T-cell (primary cell): ENCODE results near the gene TTF2. TPM values are rescaled to one million over a fixed set of nuclear protein-coding genes. Genes with fewer than 3 reads are reported as not detected.

Source experiments
- ATAC-seq, 4 experiments: fragments of 200-7000 bp in 3 of 4; fragments of 150-1000 bp in 1 of 4; cut with Tn5 transposase; replicated peaks in 1 of 4; 1 replicate in 3 of 4; 2 replicates in 1 of 4; pipeline ENCODE4 v1.10.0; 2021; ENCODE audit warnings: moderate library complexity in 3 of 4, mild to moderate bottlenecking in 2 of 4, moderate number of reproducible peaks in 1 of 4
- CTCF ChIA-PET, 2 donors: fragments of 300-600 bp; sonication (Branson Sonifier 250); formaldehyde crosslinking; loops; one replicate each; lab custom pipeline; 2022; ENCODE audit warnings: antibody characterized with exemption in 2 of 2; lab: Charles Lee
- POLR2A ChIA-PET, 2 donors: fragments of 300-600 bp; sonication (Branson Sonifier 250); formaldehyde crosslinking; loops; one replicate each; lab custom pipeline; 2022; ENCODE audit warnings: antibody characterized with exemption in 2 of 2; lab: Charles Lee
- DNase-seq, 35 experiments: peaks; one replicate each; pipeline versions ENCODE4 v3.0.0 to v3.0.0-alpha.2; 2013 to 2023
- H3K27ac ChIP-seq: one replicate; pipeline ENCODE4 v1.5.1; 2013; ENCODE audit warnings: low read length
- H3K27me3 ChIP-seq, 2 experiments: replicated peaks in 1 of 2; 1 replicate in 1 of 2; 2 replicates in 1 of 2; pipeline versions ENCODE4 v1.6.1 to v1.7.0; 2013; ENCODE audit warnings: low read length in 1 of 2, mixed read lengths in 1 of 2; ENCODE audit not compliant: control insufficient read depth in 2 of 2, insufficient read depth in 2 of 2; ENCODE audit errors: extremely low read depth in 1 of 2
- H3K36me3 ChIP-seq, 2 donors: 1 replicate in 1 of 2; 2 replicates in 1 of 2; pipeline versions ENCODE4 v1.6.1 to v1.7.0; 2013; ENCODE audit warnings: low read length in 1 of 2; ENCODE audit not compliant: control insufficient read depth in 2 of 2, insufficient read depth in 1 of 2; ENCODE audit errors: extremely low read depth in 1 of 2
- H3K4me1 ChIP-seq, 2 experiments: 1 replicate in 1 of 2; 2 replicates in 1 of 2; pipeline versions ENCODE4 v1.6.1 to v1.7.0; 2013; ENCODE audit warnings: low read length in 2 of 2, mixed read lengths in 1 of 2; ENCODE audit not compliant: insufficient read depth in 2 of 2, control insufficient read depth in 1 of 2; ENCODE audit errors: extremely low read depth in 1 of 2
- H3K4me3 ChIP-seq, 2 donors: 1 replicate in 1 of 2; 2 replicates in 1 of 2; pipeline versions ENCODE4 v1.5.1 to v1.7.0; 2013; ENCODE audit warnings: mild to moderate bottlenecking in 2 of 2, low read length in 1 of 2, moderate library complexity in 1 of 2; ENCODE audit not compliant: control insufficient read depth in 1 of 2; ENCODE audit errors: extremely low read depth in 1 of 2
- H3K9me3 ChIP-seq: 2 replicates; pipeline ENCODE4 v1.7.0; 2013
- H3K27ac Mint-ChIP-seq, 2 donors: one replicate each; pipeline ENCODE4 v1.8.0; 2020 to 2021; ENCODE audit warnings: mild to moderate bottlenecking in 2 of 2, mixed read lengths in 2 of 2
- H3K27me3 Mint-ChIP-seq, 2 donors: one replicate each; pipeline ENCODE4 v1.8.0; 2021 to 2022; ENCODE audit warnings: mixed read lengths in 2 of 2
- H3K36me3 Mint-ChIP-seq: one replicate; pipeline ENCODE4 v1.8.0; 2021; ENCODE audit warnings: mixed read lengths
- H3K4me1 Mint-ChIP-seq, 3 donors: one replicate each; pipeline ENCODE4 v1.8.0; 2020 to 2022; ENCODE audit warnings: mixed read lengths in 3 of 3, mild to moderate bottlenecking in 1 of 3
- H3K4me3 Mint-ChIP-seq, 3 donors: one replicate each; pipeline ENCODE4 v1.8.0; 2020 to 2022; ENCODE audit warnings: mild to moderate bottlenecking in 3 of 3, mixed read lengths in 3 of 3, moderate library complexity in 3 of 3
- H3K9me3 Mint-ChIP-seq, 3 donors: one replicate each; pipeline ENCODE4 v1.8.0; 2020 to 2022; ENCODE audit warnings: mixed read lengths in 3 of 3
- WGBS: methylation state at CpG from one replicate; pipeline ENCODE4 v1.1.5; 2013; ENCODE audit warnings: missing lambda C conversion rate; ENCODE audit not compliant: insufficient coverage; 5-methylcytosine and 5-hydroxymethylcytosine counted together
- total RNA-seq, 35 experiments: library from RNA in 6 of 35; stranded (reverse) in 6 of 35; fragments of 120-200 nt in 1 of 35; gene quantifications; one replicate each; pipeline versions ENCODE4 v1.2.1 to v1.2.4 and lab custom pipeline; 2013 to 2026

The TTF2 gene
- total RNA-seq, 5 donors from 2014 or later (not counting 1 experiment from before 2014, with no cell fraction given), result 26.7 to 37.1 (median 33.8) TPM

GRCh38 chr1:117037802-117038201 is 22.3 kb upstream of the TTF2 start:
- WGBS, result no CpG with 5 or more reads among the region's 1 CpG
- Histone ChIP-seq H3K4me1 (no peaks in the 10 kb centered on the region), H3K4me3 (no peak overlapping the region), H3K36me3 (no peaks in the 10 kb centered on the region), H3K27me3 (no peaks in the 10 kb centered on the region), H3K27ac (no peak overlapping the region), H3K9me3 (no peaks in the 10 kb centered on the region)
- H3K9me3 Mint-ChIP-seq, result peaks cover 0 to 3% (median 2%) of the 10 kb centered on the region in 3 donors
- peaks cover 6 to 10% (median 7%) of the 10 kb centered on the region in 3 donors for H3K4me1 Mint-ChIP-seq
- no peak for ATAC-seq
- peaks cover 5% of the 10 kb centered on the region for H3K36me3 Mint-ChIP-seq
- POLR2A ChIA-PET, result no interaction called here
- H3K27me3 Mint-ChIP-seq, result no peaks in the 10 kb centered on the region
- no peak for DNase-seq
- H3K27ac Mint-ChIP-seq, result no peak overlapping the region
- H3K4me3 Mint-ChIP-seq, result no peak overlapping the region
- CTCF ChIA-PET, result interaction anchor here in 1 of 2 donors (0.5 kb wide), 1 partner anchor 28 kb away, joined by 6 read pairs; no protein-coding TSS in a partner anchor

GRCh38 chr1:117038236-117038635 is 21.9 kb upstream of the TTF2 start:
- H3K4me1 Mint-ChIP-seq, result peaks cover 4 to 6% (median 6%) of the 10 kb centered on the region in 3 donors
- no peaks in the 10 kb centered on the region for H3K9me3 ChIP-seq
- H3K27me3 Mint-ChIP-seq, result no peaks in the 10 kb centered on the region
- H3K27me3 ChIP-seq, result no peaks in the 10 kb centered on the region
- H3K4me3 ChIP-seq, result no peak overlapping the region
- no peak overlapping the region for H3K27ac ChIP-seq
- ATAC-seq (no peak), DNase-seq (no peak)
- H3K27ac Mint-ChIP-seq, result no peak overlapping the region
- ChIA-PET CTCF (interaction anchor here in 1 of 2 donors (0.5 kb wide), 2 partner anchors 28 to 717 kb away, joined by 3 to 6 read pairs; no protein-coding TSS in a partner anchor), POLR2A (no interaction called here)
- no peaks in the 10 kb centered on the region for H3K36me3 ChIP-seq
- no peaks in the 10 kb centered on the region for H3K4me1 ChIP-seq
- H3K36me3 Mint-ChIP-seq, result peaks cover 5% of the 10 kb centered on the region
- no peak overlapping the region for H3K4me3 Mint-ChIP-seq
- WGBS, result 100% methylated on average over 5 of the region's 6 CpGs
- peaks cover 2 to 4% (median 3%) of the 10 kb centered on the region in 3 donors for H3K9me3 Mint-ChIP-seq

- 100% methylated on average over 1 of the region's 1 CpG for WGBS
- H3K27ac ChIP-seq, result no peak overlapping the region
- ChIA-PET CTCF (interaction anchor here in 1 of 2 donors (0.6 kb wide), 1 partner anchor 313 kb away, joined by 3 read pairs; no protein-coding TSS in a partner anchor), POLR2A (interaction anchor here in 1 of 2 donors (0.6 kb wide), 1 partner anchor 111 kb away, joined by 5 read pairs; no protein-coding TSS in a partner anchor)
- DNase-seq, result no peak
- no peaks in the 10 kb centered on the region for H3K27me3 ChIP-seq
- H3K36me3 ChIP-seq, result no peaks in the 10 kb centered on the region
- Mint-ChIP-seq H3K4me3 (no peak overlapping the region), H3K27ac (no peak overlapping the region), H3K4me1 (peaks cover 17 to 22% (median 18%) of the 10 kb centered on the region in 3 donors), H3K9me3 (peaks cover 2 to 4% (median 3%) of the 10 kb centered on the region in 3 donors), H3K27me3 (no peaks in the 10 kb centered on the region), H3K36me3 (no peaks in the 10 kb centered on the region)
- no peak overlapping the region for H3K4me3 ChIP-seq
- no peak for ATAC-seq
- H3K4me1 ChIP-seq, result peaks cover 13 to 22% of the 10 kb centered on the region in 2 experiments
- no peaks in the 10 kb centered on the region for H3K9me3 ChIP-seq
These were observed 15.9 kb upstream of the TTF2 start for GRCh38 chr1:117044217-117044616.

GRCh38 chr1:117045644-117046043 is 14.5 kb upstream of the TTF2 start:
- H3K4me3 ChIP-seq, result no peak overlapping the region
- H3K9me3 Mint-ChIP-seq, result peaks cover 2 to 4% (median 3%) of the 10 kb centered on the region in 3 donors
- no peak overlapping the region for H3K27ac Mint-ChIP-seq
- H3K4me3 Mint-ChIP-seq, result no peak overlapping the region
- ChIA-PET CTCF (interaction anchor here in 1 of 2 donors (0.6 kb wide), 1 partner anchor 276 kb away, joined by 6 read pairs; no protein-coding TSS in a partner anchor), POLR2A (no interaction called here)
- peaks cover 21 to 32% of the 10 kb centered on the region in 2 experiments for H3K4me1 ChIP-seq
- no peaks in the 10 kb centered on the region for H3K27me3 Mint-ChIP-seq
- no peak for DNase-seq
- WGBS, result 93% methylated on average over 2 of the region's 2 CpGs
- no peaks in the 10 kb centered on the region for H3K27me3 ChIP-seq
- H3K36me3 Mint-ChIP-seq, result no peaks in the 10 kb centered on the region
- no peak for ATAC-seq
- no peaks in the 10 kb centered on the region for H3K9me3 ChIP-seq
- H3K27ac ChIP-seq, result no peak overlapping the region
- H3K36me3 ChIP-seq, result no peaks in the 10 kb centered on the region
- peaks cover 31 to 36% (median 31%) of the 10 kb centered on the region in 3 donors for H3K4me1 Mint-ChIP-seq

GRCh38 chr1:117046781-117047180 is 13.3 kb upstream of the TTF2 start:
- CTCF ChIA-PET, result interaction anchor here in 1 of 2 donors (0.6 kb wide), 1 partner anchor 48 kb away, joined by 3 read pairs; no protein-coding TSS in a partner anchor
- WGBS, result 100% methylated on average over 1 of the region's 4 CpGs
- Mint-ChIP-seq H3K9me3 (peaks cover 0 to 4% (median 0%) of the 10 kb centered on the region in 3 donors), H3K27ac (peak overlapping the region in 1 of 2 donors; percentile 40), H3K4me1 (peaks cover 42 to 48% (median 43%) of the 10 kb centered on the region in 3 donors), H3K4me3 (no peak overlapping the region), H3K36me3 (no peaks in the 10 kb centered on the region), H3K27me3 (no peaks in the 10 kb centered on the region)
- ATAC-seq (no peak), DNase-seq (no peak)
- POLR2A ChIA-PET, result interaction anchor here in 1 of 2 donors (0.7 kb wide), 1 partner anchor 11 kb away, joined by 3 read pairs; no protein-coding TSS in a partner anchor
- Histone ChIP-seq H3K36me3 (no peaks in the 10 kb centered on the region), H3K4me3 (no peak overlapping the region), H3K4me1 (peaks cover 27 to 38% of the 10 kb centered on the region in 2 experiments), H3K27ac (no peak overlapping the region), H3K9me3 (no peaks in the 10 kb centered on the region), H3K27me3 (no peaks in the 10 kb centered on the region)

- ChIA-PET CTCF (interaction anchor here in 1 of 2 donors (0.6 kb wide), 1 partner anchor 229 kb away, joined by 3 read pairs; no protein-coding TSS in a partner anchor), POLR2A (interaction anchor here in 1 of 2 donors (0.7 kb wide), 1 partner anchor 10 kb away, joined by 3 read pairs; no protein-coding TSS in a partner anchor)
- H3K27me3 ChIP-seq, result no peaks in the 10 kb centered on the region
- peaks cover 0 to 4% (median 0%) of the 10 kb centered on the region in 3 donors for H3K9me3 Mint-ChIP-seq
- no peak for DNase-seq
- WGBS, result no CpG with 5 or more reads among the region's 2 CpGs
- no peaks in the 10 kb centered on the region for H3K36me3 ChIP-seq
- peak overlapping the region in 1 of 2 donors; percentile 100 for H3K27ac Mint-ChIP-seq
- no peaks in the 10 kb centered on the region for H3K36me3 Mint-ChIP-seq
- peaks cover 31 to 41% of the 10 kb centered on the region in 2 experiments for H3K4me1 ChIP-seq
- H3K27me3 Mint-ChIP-seq, result no peaks in the 10 kb centered on the region
- H3K27ac ChIP-seq, result no peak overlapping the region
- H3K4me1 Mint-ChIP-seq, result peaks cover 46 to 53% (median 48%) of the 10 kb centered on the region in 3 donors
- no peaks in the 10 kb centered on the region for H3K9me3 ChIP-seq
- no peak for ATAC-seq
- H3K4me3 Mint-ChIP-seq, result peak overlapping the region in 1 of 3 donors; percentile 70
- no peak overlapping the region for H3K4me3 ChIP-seq
These were observed 12.9 kb upstream of the TTF2 start for GRCh38 chr1:117047271-117047670.
